K562 (cell line): ENCODE results near the gene SEC22C. TPM values are rescaled to one million over a fixed set of nuclear protein-coding genes. Genes with fewer than 3 reads are reported as not detected.
A peak's percentile ranks its signal among the peaks of the same experiment; 100 is the strongest.

Experiments
- ATAC-seq: fragments of 200-7000 bp; cut with Tn5 transposase; 3 replicates; pipeline ENCODE4 v1.9.1; 2020; ENCODE audit warnings: moderate library complexity
- BruUV-seq: library from RNA; stranded (reverse); fragments of 400-500 nt; replicated peaks from 2 replicates; lab custom pipeline; 2021; lab: Mats Ljungman, UMichigan
- CTCF ChIA-PET: fragments of 300-600 bp; formaldehyde crosslinking; extraction: SDS; loops from one replicate; lab custom pipeline; 2021; ENCODE audit warnings: low intra/inter-chr PET ratio; lab: Yijun Ruan, JAX
- POLR2A ChIA-PET: fragments of 300-600, 350-650 bp; sonication (Branson Sonifier 250); formaldehyde crosslinking; extraction: SDS; loops from one replicate; lab custom pipeline; 2021; ENCODE audit warnings: antibody characterized with exemption, inconsistent platforms; lab: Yijun Ruan, JAX
- DNase-seq, 4 experiments: peaks; one replicate each; pipeline versions ENCODE4 v3.0.0 to v3.0.0-alpha.2; 2011 to 2018; ENCODE audit warnings: low spot score in 3 of 4, mixed read lengths in 3 of 4; ENCODE audit errors: extremely low read depth in 1 of 4
- FAIRE-seq: peaks from 2 replicates; lab custom pipeline; 2011; peaks lifted over from hg19 to GRCh38; lab: Jason Lieb, UNC
- H2AFZ ChIP-seq: 2 replicates; pipeline ENCODE4 v1.6.0; 2011; ENCODE audit warnings: low read depth, low read length, control low read depth, inconsistent platforms
- H3K27ac ChIP-seq: fragments of 200-600 bp; 3 replicates; pipeline ENCODE4 v1.8.0; 2011; ENCODE audit warnings: low read depth, mild to moderate bottlenecking, control low read depth, inconsistent platforms, low read length, moderate library complexity, mixed read lengths; ENCODE audit errors: extremely low read depth
- H3K27me3 ChIP-seq, 2 experiments: fragments of 300-600 bp in 1 of 2; 2 replicates in 1 of 2; 3 replicates in 1 of 2; pipeline versions ENCODE4 v1.6.0 to v1.8.0; 2011; ENCODE audit warnings: inconsistent platforms in 2 of 2, low read length in 2 of 2, mild to moderate bottlenecking in 1 of 2, mixed read lengths in 1 of 2, moderate library complexity in 1 of 2; ENCODE audit not compliant: control insufficient read depth in 2 of 2, insufficient read depth in 2 of 2
- H3K36me3 ChIP-seq: fragments of 300-600 bp; 3 replicates; pipeline ENCODE4 v1.8.0; 2011; ENCODE audit warnings: mild to moderate bottlenecking, low read length, inconsistent platforms; ENCODE audit not compliant: control insufficient read depth, insufficient read depth
- H3K4me1 ChIP-seq, 2 experiments: fragments of 200-600 bp in 1 of 2; replicated peaks in 1 of 2; 2 replicates in 1 of 2; 3 replicates in 1 of 2; pipeline versions ENCODE4 v1.5.1 to v1.8.0; 2011; ENCODE audit warnings: inconsistent platforms in 2 of 2, low read length in 2 of 2, mild to moderate bottlenecking in 1 of 2, mixed read lengths in 1 of 2, moderate library complexity in 1 of 2; ENCODE audit not compliant: control insufficient read depth in 2 of 2, insufficient read depth in 2 of 2
- H3K4me2 ChIP-seq: 2 replicates; pipeline ENCODE4 v1.6.1; 2011; ENCODE audit warnings: low read length, control low read depth, inconsistent platforms, mixed read lengths; ENCODE audit not compliant: insufficient read depth
- H3K4me3 ChIP-seq: fragments of 200-600 bp; sonication (generic), shearing (Covaris generic); 2 replicates; pipeline ENCODE4 v1.5.1; 2016; ENCODE audit warnings: control low read depth, inconsistent platforms
- H3K79me2 ChIP-seq: fragments of 200-600 bp; 3 replicates; pipeline ENCODE4 v1.8.0; 2011; ENCODE audit warnings: low read length, inconsistent platforms; ENCODE audit not compliant: control insufficient read depth, insufficient read depth
- H3K9ac ChIP-seq, 2 experiments: 2 replicates each; pipeline versions ENCODE4 v1.6.0 to v1.6.1; 2011; ENCODE audit warnings: low read depth in 2 of 2, low read length in 2 of 2, control low read depth in 1 of 2, inconsistent platforms in 1 of 2, mild to moderate bottlenecking in 1 of 2, mixed read lengths in 1 of 2; ENCODE audit not compliant: insufficient read depth in 1 of 2
- H3K9me1 ChIP-seq: one replicate; pipeline ENCODE4 v1.6.0; 2011; ENCODE audit warnings: inconsistent platforms, mild to moderate bottlenecking, low read length, moderate library complexity; ENCODE audit not compliant: control insufficient read depth, insufficient read depth
- H3K9me3 ChIP-seq: replicated peaks from 2 replicates; pipeline ENCODE4 v1.5.1; 2011; ENCODE audit warnings: low read depth, low read length, inconsistent platforms; ENCODE audit not compliant: control insufficient read depth, insufficient read depth
- H4K20me1 ChIP-seq: replicated peaks from 2 replicates; pipeline ENCODE4 v1.6.1; 2011; ENCODE audit warnings: low read length, inconsistent platforms, mixed read lengths; ENCODE audit not compliant: control insufficient read depth, insufficient read depth
- CGGBP1 ChIP-seq: fragments of 250-450 bp; sonication (Bioruptor Pico); IDR thresholded peaks from 2 replicates; pipeline ENCODE4 v1.9.0; 2021; ENCODE audit warnings: mild to moderate bottlenecking
- ELF2 ChIP-seq: fragments of 250-450 bp; sonication (Bioruptor Pico); IDR thresholded peaks from 2 replicates; pipeline ENCODE4 v1.5.0; 2021; ENCODE audit warnings: mild to moderate bottlenecking
- ELF4 ChIP-seq: fragments of 450-650 bp; formaldehyde crosslinking; IDR thresholded peaks from 2 replicates; pipeline ENCODE4 v1.4.0; 2022; ENCODE audit warnings: missing genetic modification characterization
- NCOA6 ChIP-seq: fragments of 450-650 bp; IDR thresholded peaks from 2 replicates; pipeline ENCODE4 v1.6.1; 2017; ENCODE audit warnings: mild to moderate bottlenecking
- PKNOX1 ChIP-seq: fragments of 450-650 bp; IDR thresholded peaks from 2 replicates; pipeline ENCODE4 v1.6.1; 2016
- ZNF280B ChIP-seq: fragments of 250-450 bp; sonication (Bioruptor Pico); IDR thresholded peaks from 2 replicates; pipeline ENCODE4 v1.5.1; 2021; ENCODE audit warnings: mild to moderate bottlenecking
- ZNF347 ChIP-seq: fragments of 450-650 bp; formaldehyde crosslinking; IDR thresholded peaks from 2 replicates; pipeline ENCODE4 v1.4.0; 2020; ENCODE audit warnings: low read depth, mild to moderate bottlenecking, moderate library complexity
- ZNF507 ChIP-seq: conservative IDR thresholded peaks from 2 replicates; pipeline ENCODE4 v1.6.1; 2017; ENCODE audit warnings: missing genetic modification characterization, missing compliant biosample characterization
- ZNF511 ChIP-seq: sonication (generic); formaldehyde crosslinking; IDR thresholded peaks from 2 replicates; pipeline ENCODE4 v1.8.0; 2022; ENCODE audit warnings: mild to moderate bottlenecking, missing genetic modification reagents
- ZNF518B ChIP-seq: fragments of 250-450 bp; sonication (Bioruptor Pico); IDR thresholded peaks from 2 replicates; pipeline ENCODE4 v1.5.0; 2021; ENCODE audit warnings: mild to moderate bottlenecking, moderate library complexity
- ZNF695 ChIP-seq: fragments of 450-650 bp; formaldehyde crosslinking; IDR thresholded peaks from 2 replicates; pipeline ENCODE4 v1.4.0; 2020; ENCODE audit warnings: mild to moderate bottlenecking, moderate library complexity
- WGBS: fragments of 100-300 bp; shearing (Covaris generic); methylation state at CpG from one replicate; pipeline ENCODE4 v1.1.6; 2016; ENCODE audit warnings: low coverage, mixed read lengths; ENCODE audit not compliant: insufficient coverage; ENCODE audit errors: missing lambda C conversion rate; 5-methylcytosine and 5-hydroxymethylcytosine counted together
- in situ Hi-C: fragments of 300-500 bp; cut with MboI; formaldehyde crosslinking; loops from 4 replicates; pipeline ENCODE4 v1.15.0; 2018; ENCODE audit warnings: inconsistent platforms, mixed read lengths
- intact Hi-C: fragments of 100-400 bp; cut with micrococcal nuclease; formaldehyde crosslinking; loops from 2 replicates; pipeline ENCODE4 v1.14.2; 2022
- polyA plus RNA-seq, 8 experiments: library from polyadenylated mRNA; depleted of rRNA in 4 of 8; stranded (reverse) in 5 of 8; unstranded in 3 of 8; fragments of >200 nt; fragmentation: Nextera tagmentation in 2 of 8; fragmentation: Illumina TruSeq in 1 of 8; extraction: Ambion mirVana in 2 of 8; extraction: Trizol in 1 of 8; gene quantifications; 2 replicates each; pipeline versions ENCODE4 v1.2.1 to v1.2.3, GENCODE V29; 2011 to 2014; ENCODE audit warnings: inconsistent platforms in 1 of 8, missing spikeins in 1 of 8
- total RNA-seq, 7 experiments: library from RNA; depleted of rRNA in 6 of 7; stranded (reverse); fragments of >200 nt in 6 of 7; fragmentation: Illumina TruSeq in 2 of 7; extraction: Trizol in 2 of 7; gene quantifications; 2 replicates each; pipeline versions ENCODE4 v1.2.1 to v1.2.3, GENCODE V29; 2011 to 2021; ENCODE audit warnings: low replicate concordance in 1 of 7

Gene SEC22C
- total and polyA plus RNA-seq, 9 of the 15 experiments (the other 6 are each of a cell fraction or from before 2014, with no cell fraction given), result 35.6 to 68.4 (median 50.7) TPM

- intact Hi-C loops, result loop anchor here (1.0 kb wide), 2 partner anchors 35 to 289 kb away; no protein-coding TSS in a partner anchor
- H3K79me2 ChIP-seq, result no peaks in the 10 kb centered on the region
- POLR2A ChIA-PET, result interaction anchor here (1.0 kb wide), 1 partner anchor 107 kb away, joined by 3 read pairs; no protein-coding TSS in a partner anchor
- TF ChIP-seq ZNF280B (CRISPR knock-in tag), result no peak
- no peak for TF ChIP-seq ELF4
- TF ChIP-seq NCOA6, result no peak
- no peak for TF ChIP-seq ELF2 (CRISPR knock-in tag)
- TF ChIP-seq CGGBP1 (CRISPR knock-in tag), result no peak
- TF ChIP-seq ZNF695 (CRISPR knock-in tag), result no peak
- no peak for TF ChIP-seq ZNF347
- no peak for TF ChIP-seq ZNF511 (CRISPR knock-in tag)
- no peak for TF ChIP-seq ZNF507
- TF ChIP-seq ZNF518B (CRISPR knock-in tag), result no peak
- peak; percentile 95 for TF ChIP-seq PKNOX1
Observed at GRCh38 chr3:42535981-42536784, 45.6 kb downstream of the SEC22C start.

More at GRCh38 chr3:42535981-42536784, 45.6 kb downstream of the SEC22C start:
- peak; percentile 81 to 88 (median 84) for DNase-seq
- Histone ChIP-seq H3K27ac (no peak overlapping the region), H3K9me1 (no peaks in the 10 kb centered on the region), H3K4me1 (peaks cover 0 to 6% of the 10 kb centered on the region in 2 experiments; a peak in 2 of 5 replicates), H3K4me3 (no peak overlapping the region; the same call in 1 of the 2 replicates), H3K27me3 (peaks cover 9 to 23% of the 10 kb centered on the region in 2 experiments), H4K20me1 (peaks cover 21% of the 10 kb centered on the region), H3K36me3 (no peaks in the 10 kb centered on the region), H3K4me2 (no peak overlapping the region; the same call in 1 of the 2 replicates), H2AFZ (peak overlapping the region; percentile 61; the same call in 1 of the 2 replicates), H3K9ac (no peak overlapping the region), H3K9me3 (no peaks in the 10 kb centered on the region)
- CTCF ChIA-PET, result interaction anchor here (1.5 to 1.6 kb wide), 2 partner anchors 34 to 306 kb away, joined by 6 to 18 read pairs; partner anchors contain the start of gene VIPR1
- FAIRE-seq, result peak; percentile 94
- in situ Hi-C loops, result loop anchor here (5.0 kb wide), 1 partner anchor 289 kb away; no protein-coding TSS in a partner anchor
- ATAC-seq, result peak; percentile 87
- no TSS peak for BruUV-seq
- WGBS, result 19% methylated on average over 23 of the region's 35 CpGs
